Bone marrow (tissue), 2 donors: ENCODE data around the gene FBXL12.
"Not testable (repeated sequence)": the region's sequence is repeated elsewhere in the genome, so short reads cannot be mapped to it uniquely, and the experiment has no call there.

Experiments used
- DNase-seq, 2 donors: peaks; one replicate each; lab custom pipeline; 2025; lab: John Stamatoyannopoulos, UW

The FBXL12 gene

GRCh38 chr19:9838324-9838723 is 19.4 kb upstream of the FBXL12 start:
- DNase-seq = no peak

DNA sequence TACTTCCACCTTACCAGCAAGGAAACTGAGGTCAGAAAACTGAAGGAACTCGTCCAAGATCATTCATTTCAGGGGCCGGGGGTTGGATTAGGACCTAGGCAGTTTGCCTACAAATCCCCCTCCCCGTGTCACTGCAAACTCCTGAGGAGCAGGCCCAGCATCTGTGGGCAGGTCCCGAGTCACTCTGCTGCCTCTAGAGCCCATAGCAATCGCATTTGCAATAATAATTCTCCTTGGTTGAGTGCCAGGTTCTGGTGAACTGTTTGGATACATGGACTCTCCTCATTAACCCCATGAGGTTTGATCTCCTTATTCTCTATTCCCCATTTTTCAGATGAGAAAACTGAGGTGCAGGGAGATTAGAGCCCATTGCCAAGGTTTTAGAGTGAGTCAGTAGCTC is 17.1 kb upstream of the FBXL12 start:
- DNase-seq = no peak

DNA sequence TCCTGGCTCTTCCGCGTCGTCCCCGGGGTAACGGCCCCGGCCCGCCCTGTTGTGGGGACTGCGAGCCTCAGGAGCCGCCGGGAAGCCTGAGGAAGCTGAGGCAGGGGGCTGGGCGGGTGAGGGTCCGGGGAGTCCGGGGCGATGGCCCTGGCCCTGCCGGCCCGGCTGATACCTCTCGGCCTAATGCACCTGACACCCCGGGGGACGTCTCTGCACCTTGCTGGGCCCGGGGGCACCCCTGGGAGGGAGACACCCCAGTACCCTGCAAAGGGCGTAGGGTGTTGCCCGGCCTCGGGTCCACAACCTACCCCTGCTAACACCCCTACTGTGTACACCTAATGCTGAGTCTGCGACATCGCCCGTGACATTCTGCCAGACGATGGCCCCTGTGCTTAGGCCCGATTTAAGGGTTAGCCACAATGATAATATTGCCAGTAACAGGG is 16.6 kb upstream of the FBXL12 start:
- DNase-seq = no peak

DNA sequence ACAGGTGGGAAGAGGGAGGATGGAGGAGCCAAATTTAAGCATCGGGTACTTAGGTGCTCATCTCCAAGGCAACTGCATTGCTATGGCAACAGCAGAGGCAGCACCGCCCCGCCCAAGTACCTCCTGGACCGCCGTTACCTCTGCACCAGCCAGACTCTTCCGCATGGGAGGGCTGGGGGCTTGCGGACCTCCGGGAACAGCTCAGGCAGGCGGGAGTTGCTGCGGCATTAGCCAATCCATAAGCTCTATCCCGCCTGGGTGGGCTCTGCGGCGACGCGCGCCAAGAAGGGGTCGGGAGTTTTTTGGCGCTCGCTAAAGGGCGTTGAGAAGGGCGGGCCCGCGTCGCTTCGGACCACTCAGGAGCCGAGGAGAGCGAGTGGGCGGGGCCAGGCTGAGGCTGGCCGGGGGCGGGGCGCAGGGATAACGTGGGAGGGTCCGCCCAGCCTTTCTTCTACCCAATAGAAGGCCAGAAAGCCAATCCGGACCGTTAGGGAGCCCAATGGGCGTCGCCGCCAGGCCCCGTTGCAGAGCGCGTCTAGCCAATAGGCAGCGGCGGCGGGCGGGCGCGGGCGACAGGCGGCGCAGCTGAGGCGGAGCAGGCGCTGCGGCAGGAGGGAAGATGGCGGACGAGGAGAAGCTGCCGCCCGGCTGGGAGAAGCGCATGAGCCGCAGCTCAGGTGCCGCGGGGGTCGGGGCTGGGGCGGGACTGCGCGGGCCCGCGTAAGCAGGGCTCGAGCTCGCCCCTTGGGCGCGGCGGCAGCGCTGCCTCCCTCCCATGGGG is 16.0 kb upstream of the FBXL12 start, which contains the start of gene PIN1:
PIN1 (plus strand) TSS at position 593 of the 781 bp plus-strand sequence; CDS start at position 620, 27 bp downstream.
- DNase-seq = peak; percentile 91 to 99

GRCh38 chr19:9834307-9834725 is 15.4 kb upstream of the FBXL12 start:
- DNase-seq = no peak

DNA sequence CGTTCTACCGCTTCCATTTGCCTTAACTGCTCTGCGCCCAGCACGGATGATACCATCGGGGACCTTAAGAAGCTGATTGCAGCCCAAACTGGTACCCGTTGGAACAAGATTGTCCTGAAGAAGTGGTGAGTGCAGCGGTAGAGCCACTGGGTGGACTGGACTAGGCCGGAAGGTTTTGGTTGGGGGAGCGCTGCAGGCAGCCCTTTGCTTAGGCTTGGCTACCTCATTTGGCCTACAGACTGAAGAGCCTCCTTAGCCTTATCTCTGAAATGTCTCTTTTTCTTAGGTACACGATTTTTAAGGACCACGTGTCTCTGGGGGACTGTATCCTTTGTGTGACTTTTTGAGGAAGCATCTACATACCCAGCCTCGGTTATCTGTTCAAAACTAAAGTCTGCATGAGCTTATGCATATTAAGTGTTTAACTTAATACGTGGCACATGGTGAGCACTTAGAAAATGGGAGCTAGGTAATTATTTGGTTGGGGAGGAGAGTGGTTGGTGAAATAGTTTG is 9.7 kb upstream of the FBXL12 start:
- DNase-seq = no peak

DNA sequence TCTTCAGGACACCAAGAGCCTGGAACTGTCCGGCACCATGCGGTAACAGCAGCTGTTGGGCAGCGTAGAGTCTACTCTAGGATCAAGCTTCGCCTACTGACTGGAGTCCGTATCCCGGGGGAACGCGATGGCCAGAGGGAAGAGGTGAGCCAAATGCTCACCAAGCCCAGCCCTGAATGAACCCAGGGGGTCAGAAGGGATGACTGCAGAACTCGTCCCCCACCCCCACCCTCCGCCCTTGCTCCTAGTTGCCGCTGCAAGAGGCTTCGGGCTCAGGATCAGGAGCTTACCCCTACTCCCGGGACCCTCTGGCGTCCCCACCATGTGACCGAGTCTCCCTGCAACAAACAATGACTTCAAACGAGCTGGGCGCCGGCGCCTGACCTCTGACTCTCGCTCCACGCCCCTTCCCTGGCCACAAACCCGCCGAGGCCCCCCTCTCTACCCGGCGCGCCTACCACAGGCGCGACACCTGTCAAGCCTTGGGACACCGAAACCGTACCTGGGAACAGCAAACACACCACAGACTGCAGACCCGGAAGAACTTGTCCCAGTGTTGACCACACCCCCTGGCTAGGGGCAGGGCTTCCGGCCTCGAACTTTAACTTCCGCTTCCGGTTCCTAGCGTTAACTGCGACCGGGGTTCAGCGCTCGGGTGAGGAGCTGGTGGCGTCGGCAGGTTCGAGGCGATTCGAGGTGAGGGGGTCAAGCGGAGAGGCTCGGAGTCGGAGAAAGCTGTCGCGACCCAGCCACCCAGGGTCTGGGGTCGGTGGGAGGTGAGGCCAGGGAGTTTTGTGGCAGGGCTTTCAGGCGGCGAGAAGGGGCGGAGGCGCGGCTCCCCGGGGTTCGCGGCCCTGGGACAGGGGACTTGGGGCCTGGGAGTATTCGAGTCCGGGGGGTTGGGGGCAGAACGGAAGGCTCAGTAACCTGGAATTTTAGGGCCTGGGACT is 8.7 kb upstream of the FBXL12 start, which contains the start of gene UBL5:
UBL5 (plus strand) TSS at position 630 of the 950 bp plus-strand sequence. CDS start 420 bp downstream, outside the sequence.
- DNase-seq = peak; percentile 76 to 81

DNA sequence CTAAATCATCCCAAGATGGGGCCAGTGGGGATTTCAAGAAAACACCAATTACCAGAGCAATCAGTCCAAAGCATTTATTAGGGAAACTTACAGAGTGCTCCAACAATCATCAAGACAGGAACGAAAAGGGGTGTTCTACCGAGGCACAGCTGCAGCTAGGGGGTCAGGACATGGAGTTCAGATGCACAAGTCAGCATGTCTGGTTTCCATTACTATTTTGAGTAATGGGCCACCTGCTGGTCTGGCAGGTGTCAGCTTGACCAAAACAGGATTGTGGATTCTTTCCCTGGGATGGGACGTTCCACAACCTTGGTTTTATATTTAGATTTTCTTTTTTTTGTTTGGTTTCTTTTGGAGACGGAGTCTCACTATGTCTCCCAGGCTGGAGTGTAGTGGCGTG is 4.9 kb upstream of the FBXL12 start:
- DNase-seq = no peak

GRCh38 chr19:9820034-9820433 is 1.2 kb upstream of the FBXL12 start:
- DNase-seq = not testable (repeated sequence)

DNA sequence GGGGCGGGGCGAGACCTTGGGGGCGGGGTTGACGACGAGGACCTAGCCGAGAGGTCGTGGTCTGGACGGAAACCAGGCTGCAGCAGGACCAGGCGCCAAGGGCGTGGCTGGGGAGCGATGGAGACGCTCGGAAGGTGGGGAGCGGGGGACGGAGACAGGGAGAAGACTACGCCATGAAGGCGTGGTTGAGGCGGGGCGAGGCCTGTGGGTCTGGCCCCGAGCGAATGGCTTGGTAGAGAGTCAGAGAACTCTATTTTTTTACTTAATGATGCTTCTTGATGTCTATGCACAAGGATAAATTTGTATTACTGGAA is 674 bp upstream of the FBXL12 start:
- no peak for DNase-seq

- DNase-seq = no peak
Observed at GRCh38 chr19:9818175-9818733, 625 bp downstream of the FBXL12 start.

GRCh38 chr19:9811139-9811538 is 7.7 kb downstream of the FBXL12 start:
- DNase-seq = no peak

- no peak for DNase-seq
Observed at GRCh38 chr19:9808855-9809824, 9.7 kb downstream of the FBXL12 start.

DNA sequence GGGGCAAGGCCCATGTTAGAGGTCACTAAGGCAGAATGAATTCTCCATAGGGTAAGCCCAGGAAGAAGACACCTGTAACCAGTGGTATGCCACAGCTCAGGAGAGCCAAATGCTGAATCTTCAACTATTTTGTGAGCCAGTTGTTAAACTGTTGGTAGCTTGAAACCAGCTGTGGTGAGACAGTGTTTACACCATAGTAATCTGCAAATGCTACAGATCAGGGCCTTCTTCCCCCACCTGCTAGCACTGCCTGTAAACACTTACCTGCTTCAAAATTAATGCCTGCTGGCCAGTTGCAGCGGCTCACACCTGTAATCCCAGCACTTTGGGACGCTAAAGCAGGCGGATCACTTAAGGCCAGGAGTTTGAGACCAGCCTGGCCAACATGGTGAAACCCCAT is 12.1 kb downstream of the FBXL12 start:
- DNase-seq = no peak

- no peak for DNase-seq
Observed at GRCh38 chr19:9801976-9802375, 16.9 kb downstream of the FBXL12 start.

GRCh38 chr19:9799162-9799561 is 19.7 kb downstream of the FBXL12 start:
- DNase-seq = peak in 1 of 2 donors; percentile 6

GRCh38 chr19:9797871-9798270 is 21.0 kb downstream of the FBXL12 start:
- DNase-seq = no peak

- DNase-seq = peak; percentile 33 to 82
Observed at GRCh38 chr19:9796113-9796773, 22.6 kb downstream of the FBXL12 start.

- peak in 1 of 2 donors; percentile 31 for DNase-seq
Observed at GRCh38 chr19:9793071-9793591, 25.7 kb downstream of the FBXL12 start.
